HepG2 (cell line): ENCODE measurements around the gene WWC1. TPM values are rescaled to one million over a fixed set of nuclear protein-coding genes. Genes with fewer than 3 reads are reported as not detected.

Experiments used
- BRCA1 ChIP-seq: sonication (generic); formaldehyde crosslinking; IDR thresholded peaks from 2 replicates; pipeline ENCODE4 v1.4.0; 2020; ENCODE audit warnings: missing genetic modification reagents
- CEBPB ChIP-seq: IDR thresholded peaks from 2 replicates; pipeline ENCODE4 v1.6.1; 2011; ENCODE audit warnings: low read depth, low read length, improper control_type of control experiment, borderline replicate concordance
- FOXK1 ChIP-seq: sonication (generic); formaldehyde crosslinking; IDR thresholded peaks from 2 replicates; pipeline ENCODE4 v1.4.0; 2020; ENCODE audit warnings: low read depth, missing genetic modification reagents, borderline replicate concordance
- GRHL1 ChIP-seq: sonication (generic); formaldehyde crosslinking; conservative IDR thresholded peaks from 2 replicates; pipeline ENCODE4 v1.8.0; 2022; ENCODE audit warnings: missing genetic modification reagents
- HIC2 ChIP-seq: sonication (generic); formaldehyde crosslinking; IDR thresholded peaks from 2 replicates; pipeline ENCODE4 v1.9.0; 2022; ENCODE audit warnings: low read depth, missing genetic modification reagents
- JDP2 ChIP-seq: sonication (generic); formaldehyde crosslinking; IDR thresholded peaks from 2 replicates; pipeline ENCODE4 v1.8.1; 2022; ENCODE audit warnings: missing genetic modification reagents, borderline replicate concordance
- KDM5B ChIP-seq: sonication (generic); formaldehyde crosslinking; IDR thresholded peaks from 2 replicates; pipeline ENCODE4 v1.4.0; 2020; ENCODE audit warnings: missing genetic modification reagents, mild to moderate bottlenecking, borderline replicate concordance
- MBNL3 ChIP-seq: fragments of 250-450 bp; sonication (Bioruptor Pico); conservative IDR thresholded peaks from 2 replicates; pipeline ENCODE4 v1.8.0; 2022; ENCODE audit warnings: mild to moderate bottlenecking, inconsistent platforms
- MTF2 ChIP-seq: sonication (generic); formaldehyde crosslinking; IDR thresholded peaks from 2 replicates; pipeline ENCODE4 v1.5.0; 2020; ENCODE audit warnings: missing genetic modification reagents, borderline replicate concordance
- NKX3-1 ChIP-seq: sonication (generic); formaldehyde crosslinking; IDR thresholded peaks from 2 replicates; pipeline ENCODE4 v1.5.0; 2020; ENCODE audit warnings: missing genetic modification reagents
- PCBP2 ChIP-seq: fragments of 200-400 bp; formaldehyde crosslinking; optimal IDR thresholded peaks from 2 replicates; pipeline ENCODE3; 2018; ENCODE audit warnings: low read length, low read depth; ENCODE audit not compliant: poor library complexity, severe bottlenecking
- RNF2 ChIP-seq: fragments of 450-650 bp; conservative IDR thresholded peaks from 2 replicates; pipeline ENCODE4 v1.6.1; 2016; ENCODE audit warnings: low read depth
- ZFY ChIP-seq: sonication (generic); formaldehyde crosslinking; IDR thresholded peaks from 2 replicates; pipeline ENCODE4 v1.4.0; 2020; ENCODE audit warnings: missing genetic modification reagents
- ZNF468 ChIP-seq: sonication (generic); formaldehyde crosslinking; IDR thresholded peaks from 2 replicates; pipeline ENCODE4 v1.8.0; 2022; ENCODE audit warnings: mild to moderate bottlenecking, moderate library complexity, missing genetic modification reagents
- ZNF512 ChIP-seq: sonication (generic); formaldehyde crosslinking; IDR thresholded peaks from 2 replicates; pipeline ENCODE4 v1.4.0; 2020; ENCODE audit warnings: mild to moderate bottlenecking, missing genetic modification reagents
- ZNF589 ChIP-seq: sonication (generic); formaldehyde crosslinking; conservative IDR thresholded peaks from 2 replicates; pipeline ENCODE4 v1.8.0; 2022; ENCODE audit warnings: mild to moderate bottlenecking, moderate library complexity, missing genetic modification reagents
- ZNF646 ChIP-seq: sonication (generic); formaldehyde crosslinking; IDR thresholded peaks from 2 replicates; pipeline ENCODE4 v1.9.0; 2021; ENCODE audit warnings: mild to moderate bottlenecking, missing genetic modification reagents
- ZNF720 ChIP-seq: sonication (generic); formaldehyde crosslinking; IDR thresholded peaks from 2 replicates; pipeline ENCODE4 v1.4.0; 2020; ENCODE audit warnings: missing genetic modification reagents
- polyA plus RNA-seq, 8 experiments: library from polyadenylated mRNA; depleted of rRNA in 3 of 8; stranded (reverse) in 7 of 8; unstranded in 1 of 8; fragments of >200 nt; fragmentation: Illumina TruSeq in 4 of 8; extraction: Trizol in 4 of 8; gene quantifications; 2 replicates each; pipeline versions ENCODE4 v1.2.1 to v1.2.3, GENCODE V29; 2011 to 2016; ENCODE audit warnings: low read depth in 4 of 8, missing spikeins in 1 of 8, mixed read lengths in 1 of 8; ENCODE audit not compliant: insufficient read depth in 1 of 8
- total RNA-seq, 5 experiments: library from RNA; depleted of rRNA; stranded (reverse); fragments of >200 nt; fragmentation: Illumina TruSeq; extraction: Trizol; gene quantifications; 2 replicates each; pipeline ENCODE4 v1.2.3, GENCODE V29; 2016; ENCODE audit warnings: low read depth in 1 of 5

The WWC1 gene
- total and polyA plus RNA-seq, 2 of the 13 experiments (the other 11 are each of a cell fraction or from before 2014, with no cell fraction given), result 8.3 to 17.9 TPM

GRCh38 chr5:168362097-168362885 lies 70.8 kb downstream of the WWC1 start (continued):
- TF ChIP-seq HIC2 (CRISPR knock-in tag) (no peak), BRCA1 (CRISPR knock-in tag) (no peak), NKX3-1 (CRISPR knock-in tag) (no peak), ZNF646 (CRISPR knock-in tag) (no peak; the same call in 1 of the 2 replicates), ZNF512 (CRISPR knock-in tag) (no peak), ZFY (CRISPR knock-in tag) (0 out of 2 replicates have a peak, but pooled peaks have one; percentile 18), FOXK1 (CRISPR knock-in tag) (peak; percentile 80; the same call in 1 of the 2 replicates), KDM5B (no peak), RNF2 (no peak), GRHL1 (no peak), MTF2 (CRISPR knock-in tag) (no peak), ZNF589 (CRISPR knock-in tag) (no peak), MBNL3 (CRISPR knock-in tag) (no peak), PCBP2 (no peak), ZNF468 (CRISPR knock-in tag) (no peak), CEBPB (0 out of 2 replicates have a peak, but pooled peaks have one; percentile 44), JDP2 (CRISPR knock-in tag) (no peak), ZNF720 (CRISPR knock-in tag) (no peak)
